ENCODE measurements around the gene CCDC85A. TPM values are rescaled to one million over a fixed set of nuclear protein-coding genes. Genes with fewer than 3 reads are reported as not detected.

The CCDC85A gene
- total RNA-seq, 1 donor from 2014 or later = 1.7 TPM

GRCh38 chr2:56375251-56375650 lies 191.5 kb downstream of the CCDC85A start:
- TF ChIP-seq CTCF (IDR thresholded peaks at IDR 0.05) = no peak
- no peaks in the 10 kb centered on the region for H3K27me3 Mint-ChIP-seq (ENCODE audit: unreplicated experiment)
- H3K4me1 Mint-ChIP-seq (ENCODE audit: unreplicated experiment) = peaks cover 8% of the 10 kb centered on the region
- no peak overlapping the region for H3K27ac Mint-ChIP-seq (ENCODE audit: unreplicated experiment)
- no peak overlapping the region for H3K4me3 Mint-ChIP-seq (ENCODE audit: unreplicated experiment)
- DNase-seq (ENCODE audit: extremely low spot score, unreplicated experiment) = no peak
- H3K9me3 Mint-ChIP-seq (ENCODE audit: unreplicated experiment) = no peaks in the 10 kb centered on the region
- no peaks in the 10 kb centered on the region for H3K36me3 Mint-ChIP-seq (ENCODE audit: unreplicated experiment)

GRCh38 chr2:56376699-56377665 lies 193.2 kb downstream of the CCDC85A start:
- no peak overlapping the region for H3K27ac Mint-ChIP-seq (ENCODE audit: unreplicated experiment)
- TF ChIP-seq CTCF (IDR thresholded peaks at IDR 0.05) = no peak
- no peak overlapping the region for H3K4me3 Mint-ChIP-seq (ENCODE audit: unreplicated experiment)
- no peak for DNase-seq (ENCODE audit: extremely low spot score, unreplicated experiment)
- peaks cover 12% of the 10 kb centered on the region for H3K4me1 Mint-ChIP-seq (ENCODE audit: unreplicated experiment)
- H3K9me3 Mint-ChIP-seq (ENCODE audit: unreplicated experiment) = no peaks in the 10 kb centered on the region
- no peaks in the 10 kb centered on the region for H3K36me3 Mint-ChIP-seq (ENCODE audit: unreplicated experiment)
- H3K27me3 Mint-ChIP-seq (ENCODE audit: unreplicated experiment) = no peaks in the 10 kb centered on the region

- H3K27me3 Mint-ChIP-seq (ENCODE audit: unreplicated experiment) = no peaks in the 10 kb centered on the region
- no peak overlapping the region for H3K27ac Mint-ChIP-seq (ENCODE audit: unreplicated experiment)
- no peak for TF ChIP-seq CTCF (IDR thresholded peaks at IDR 0.05)
- no peaks in the 10 kb centered on the region for H3K36me3 Mint-ChIP-seq (ENCODE audit: unreplicated experiment)
- no peak for DNase-seq (ENCODE audit: extremely low spot score, unreplicated experiment)
- peaks cover 12% of the 10 kb centered on the region for H3K4me1 Mint-ChIP-seq (ENCODE audit: unreplicated experiment)
- no peaks in the 10 kb centered on the region for H3K9me3 Mint-ChIP-seq (ENCODE audit: unreplicated experiment)
- H3K4me3 Mint-ChIP-seq (ENCODE audit: unreplicated experiment) = no peak overlapping the region
These were observed 195.3 kb downstream of the CCDC85A start for GRCh38 chr2:56379066-56379465.

GRCh38 chr2:56380861-56381260 lies 197.1 kb downstream of the CCDC85A start:
- no peaks in the 10 kb centered on the region for H3K36me3 Mint-ChIP-seq (ENCODE audit: unreplicated experiment)
- H3K4me1 Mint-ChIP-seq (ENCODE audit: unreplicated experiment) = peaks cover 12% of the 10 kb centered on the region
- no peak for DNase-seq (ENCODE audit: extremely low spot score, unreplicated experiment)
- no peaks in the 10 kb centered on the region for H3K9me3 Mint-ChIP-seq (ENCODE audit: unreplicated experiment)
- H3K4me3 Mint-ChIP-seq (ENCODE audit: unreplicated experiment) = no peak overlapping the region
- no peak for TF ChIP-seq CTCF (IDR thresholded peaks at IDR 0.05)
- no peak overlapping the region for H3K27ac Mint-ChIP-seq (ENCODE audit: unreplicated experiment)
- H3K27me3 Mint-ChIP-seq (ENCODE audit: unreplicated experiment) = no peaks in the 10 kb centered on the region

GRCh38 chr2:56382466-56382865 lies 198.7 kb downstream of the CCDC85A start:
- Mint-ChIP-seq H3K27ac (ENCODE audit: unreplicated experiment) (no peak overlapping the region), H3K36me3 (ENCODE audit: unreplicated experiment) (no peaks in the 10 kb centered on the region), H3K4me1 (ENCODE audit: unreplicated experiment) (peaks cover 4% of the 10 kb centered on the region), H3K27me3 (ENCODE audit: unreplicated experiment) (no peaks in the 10 kb centered on the region), H3K9me3 (ENCODE audit: unreplicated experiment) (no peaks in the 10 kb centered on the region), H3K4me3 (ENCODE audit: unreplicated experiment) (no peak overlapping the region)
- TF ChIP-seq CTCF (IDR thresholded peaks at IDR 0.05) = no peak
- DNase-seq (ENCODE audit: extremely low spot score, unreplicated experiment) = no peak

Measured in osteocyte (in vitro differentiated cells).